Activated naive CD4-positive, alpha-beta T cell treated with anti-CD3 and anti-CD28 coated beads, Interleukin-2, amount 50 U/mL, for 24 hours (primary cell): Measurements from ENCODE around the gene L3MBTL4.
"Not testable (repeated sequence)": the region's sequence is repeated elsewhere in the genome, so short reads cannot be mapped to it uniquely, and the experiment has no call there.

Experiments
- H3K27ac Mint-ChIP-seq: one replicate; pipeline ENCODE4 v1.8.0; 2021; ENCODE audit warnings: mild to moderate bottlenecking, mixed read lengths
- H3K27me3 Mint-ChIP-seq: one replicate; pipeline ENCODE4 v1.8.0; 2021; ENCODE audit warnings: mixed read lengths
- H3K36me3 Mint-ChIP-seq: one replicate; pipeline ENCODE4 v1.8.0; 2021; ENCODE audit warnings: mixed read lengths
- H3K4me1 Mint-ChIP-seq: one replicate; pipeline ENCODE4 v1.8.0; 2021; ENCODE audit warnings: mixed read lengths
- H3K4me3 Mint-ChIP-seq: one replicate; pipeline ENCODE4 v1.8.0; 2021; ENCODE audit warnings: mild to moderate bottlenecking, mixed read lengths
- H3K9me3 Mint-ChIP-seq: one replicate; pipeline ENCODE4 v1.8.0; 2021; ENCODE audit warnings: mixed read lengths

The L3MBTL4 gene

GRCh38 chr18:6194640-6195039 is 220.1 kb downstream of the L3MBTL4 start:
- no peaks in the 10 kb centered on the region for H3K36me3 Mint-ChIP-seq
- no peak overlapping the region for H3K4me3 Mint-ChIP-seq
- peaks cover 4% of the 10 kb centered on the region for H3K9me3 Mint-ChIP-seq
- H3K4me1 Mint-ChIP-seq, result no peaks in the 10 kb centered on the region
- H3K27me3 Mint-ChIP-seq, result no peaks in the 10 kb centered on the region
- H3K27ac Mint-ChIP-seq, result no peak overlapping the region

- not testable (repeated sequence) for H3K4me3 Mint-ChIP-seq, H3K36me3 Mint-ChIP-seq, H3K27me3 Mint-ChIP-seq, H3K4me1 Mint-ChIP-seq, H3K27ac Mint-ChIP-seq
- H3K9me3 Mint-ChIP-seq, result peaks cover 11% of the 10 kb centered on the region
Observed at GRCh38 chr18:6185782-6186181, 228.9 kb downstream of the L3MBTL4 start.

DNA sequence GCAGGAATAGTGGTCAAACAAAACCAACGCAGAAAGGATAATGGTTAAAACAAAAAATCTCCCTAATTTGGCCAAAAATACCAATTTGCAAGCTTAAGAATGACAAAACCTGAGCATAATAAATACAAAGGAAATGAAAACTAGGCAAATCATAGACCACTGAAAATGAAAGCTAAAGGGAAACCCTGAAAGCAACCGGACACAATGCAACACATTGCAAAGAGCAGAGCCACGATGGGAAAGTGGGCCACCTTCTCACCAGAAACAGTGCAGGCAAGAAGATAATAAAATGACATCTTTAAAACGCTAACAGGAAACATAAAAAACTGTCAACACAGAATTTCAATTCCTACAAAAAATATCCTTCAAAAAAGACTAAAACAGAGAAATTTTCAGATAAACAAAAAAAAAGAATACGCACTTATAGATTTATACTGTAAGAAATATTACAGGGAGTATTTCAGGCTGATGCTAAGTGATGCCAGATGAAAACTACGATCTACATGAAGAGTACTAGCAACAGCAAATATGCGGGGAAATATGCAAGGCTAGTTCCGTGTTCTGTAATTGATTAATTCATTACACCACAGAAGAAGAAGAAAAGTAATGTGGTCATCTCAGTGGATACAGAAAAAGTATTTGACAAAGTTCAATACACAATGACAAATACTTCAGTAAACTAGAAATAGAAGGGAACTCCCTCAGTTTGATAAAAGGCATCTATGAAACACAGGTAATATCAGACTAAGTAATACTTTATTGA is 239.5 kb downstream of the L3MBTL4 start:
- Mint-ChIP-seq H3K27ac (no peak overlapping the region), H3K9me3 (no peaks in the 10 kb centered on the region), H3K27me3 (no peaks in the 10 kb centered on the region), H3K4me3 (no peak overlapping the region), H3K36me3 (no peaks in the 10 kb centered on the region), H3K4me1 (no peaks in the 10 kb centered on the region)

DNA sequence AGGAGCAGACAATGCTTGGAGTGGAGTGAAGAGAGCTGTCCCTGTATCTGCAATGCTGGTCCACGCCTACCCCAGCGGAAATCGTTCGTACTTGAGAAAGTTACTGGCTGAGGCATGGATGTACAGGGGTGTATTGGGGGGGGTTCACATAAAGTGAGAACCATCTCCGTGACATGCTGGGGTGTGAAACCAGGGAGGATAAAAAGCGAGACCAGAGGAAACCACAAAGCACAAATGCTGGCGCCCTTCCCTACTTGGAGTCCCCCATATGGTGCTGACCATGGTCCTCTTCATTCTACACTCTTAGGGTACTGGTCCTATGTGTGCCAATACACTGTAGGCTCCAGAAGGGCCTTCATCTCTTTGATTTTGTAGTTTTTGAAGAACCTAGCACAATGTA is 244.1 kb downstream of the L3MBTL4 start:
- H3K27ac Mint-ChIP-seq, result no peak overlapping the region

GRCh38 chr18:6161549-6161948 is 253.2 kb downstream of the L3MBTL4 start:
- no peak overlapping the region for H3K4me3 Mint-ChIP-seq
- H3K9me3 Mint-ChIP-seq, result peaks cover 9% of the 10 kb centered on the region
- H3K36me3 Mint-ChIP-seq, result peaks cover 2% of the 10 kb centered on the region

More for the DNA sequence above, 244.1 kb downstream of the L3MBTL4 start:
- Mint-ChIP-seq H3K4me3 (no peak overlapping the region), H3K36me3 (no peaks in the 10 kb centered on the region), H3K27me3 (no peaks in the 10 kb centered on the region), H3K9me3 (no peaks in the 10 kb centered on the region), H3K4me1 (no peaks in the 10 kb centered on the region)

DNA sequence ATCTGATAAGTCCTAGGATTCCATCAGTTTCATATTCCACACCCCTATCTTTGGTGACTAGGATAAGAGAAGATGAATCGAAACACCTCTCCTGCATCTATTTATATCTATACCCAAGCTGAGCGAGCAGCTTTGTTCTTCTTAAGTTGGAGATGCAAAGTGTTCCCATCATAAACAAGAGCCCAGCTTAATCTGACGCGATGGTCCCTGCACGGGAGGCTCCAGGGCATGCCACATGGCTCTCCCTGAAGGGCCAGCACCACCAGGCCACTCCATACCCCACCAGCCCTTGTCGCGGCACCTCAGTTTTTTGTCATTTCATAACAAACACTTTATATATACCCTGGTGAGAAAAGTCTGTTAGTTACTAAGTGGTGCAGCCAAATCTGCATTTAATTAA is 255.3 kb downstream of the L3MBTL4 start:
- Mint-ChIP-seq H3K4me3 (no peak overlapping the region), H3K9me3 (peaks cover 9% of the 10 kb centered on the region), H3K4me1 (no peaks in the 10 kb centered on the region), H3K27me3 (no peaks in the 10 kb centered on the region), H3K36me3 (peaks cover 2% of the 10 kb centered on the region), H3K27ac (no peak overlapping the region)

More at GRCh38 chr18:6161549-6161948, 253.2 kb downstream of the L3MBTL4 start:
- Mint-ChIP-seq H3K27me3 (no peaks in the 10 kb centered on the region), H3K27ac (no peak overlapping the region), H3K4me1 (no peaks in the 10 kb centered on the region)

DNA sequence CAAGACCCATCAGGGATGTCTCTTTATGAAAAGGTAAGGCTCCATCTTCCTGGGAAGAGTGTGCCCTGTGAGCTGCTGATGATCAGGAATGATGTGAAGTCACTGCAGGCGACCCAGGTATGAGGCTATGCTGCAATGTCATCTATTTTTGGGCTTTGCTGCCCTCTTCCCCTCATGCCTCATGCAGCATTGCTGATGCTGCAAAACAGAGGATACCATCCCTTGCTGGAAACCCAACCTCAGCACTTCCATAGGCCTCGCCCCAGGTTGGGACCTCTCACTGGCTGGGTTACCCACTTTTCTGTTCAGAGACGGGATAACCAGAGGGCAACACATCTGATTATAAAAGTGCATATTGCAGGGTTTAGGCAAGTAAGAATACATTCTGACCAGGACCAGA is 255.8 kb downstream of the L3MBTL4 start:
- peaks cover 2% of the 10 kb centered on the region for H3K36me3 Mint-ChIP-seq
- H3K4me3 Mint-ChIP-seq, result no peak overlapping the region
- peaks cover 9% of the 10 kb centered on the region for H3K9me3 Mint-ChIP-seq

GRCh38 chr18:6156446-6156845 is 258.3 kb downstream of the L3MBTL4 start:
- Mint-ChIP-seq H3K4me1 (no peaks in the 10 kb centered on the region), H3K27me3 (no peaks in the 10 kb centered on the region), H3K27ac (no peak overlapping the region), H3K9me3 (peaks cover 10% of the 10 kb centered on the region), H3K36me3 (no peaks in the 10 kb centered on the region), H3K4me3 (no peak overlapping the region)

More for the DNA sequence above, 255.8 kb downstream of the L3MBTL4 start:
- Mint-ChIP-seq H3K27ac (no peak overlapping the region), H3K27me3 (no peaks in the 10 kb centered on the region), H3K4me1 (no peaks in the 10 kb centered on the region)

- Mint-ChIP-seq H3K36me3 (no peaks in the 10 kb centered on the region), H3K27me3 (no peaks in the 10 kb centered on the region), H3K4me3 (no peak overlapping the region), H3K9me3 (peaks cover 10% of the 10 kb centered on the region), H3K4me1 (no peaks in the 10 kb centered on the region), H3K27ac (no peak overlapping the region)
Observed at GRCh38 chr18:6155707-6156106, 259.0 kb downstream of the L3MBTL4 start.

GRCh38 chr18:6150430-6150829 is 264.3 kb downstream of the L3MBTL4 start:
- Mint-ChIP-seq H3K27ac (no peak overlapping the region), H3K27me3 (no peaks in the 10 kb centered on the region), H3K36me3 (no peaks in the 10 kb centered on the region), H3K4me1 (no peaks in the 10 kb centered on the region), H3K4me3 (no peak overlapping the region), H3K9me3 (peaks cover 10% of the 10 kb centered on the region)

- Mint-ChIP-seq H3K27me3 (no peaks in the 10 kb centered on the region), H3K9me3 (no peaks in the 10 kb centered on the region), H3K36me3 (no peaks in the 10 kb centered on the region), H3K4me1 (no peaks in the 10 kb centered on the region), H3K4me3 (no peak overlapping the region), H3K27ac (no peak overlapping the region)
Observed at GRCh38 chr18:6146307-6146661, 268.4 kb downstream of the L3MBTL4 start.

DNA sequence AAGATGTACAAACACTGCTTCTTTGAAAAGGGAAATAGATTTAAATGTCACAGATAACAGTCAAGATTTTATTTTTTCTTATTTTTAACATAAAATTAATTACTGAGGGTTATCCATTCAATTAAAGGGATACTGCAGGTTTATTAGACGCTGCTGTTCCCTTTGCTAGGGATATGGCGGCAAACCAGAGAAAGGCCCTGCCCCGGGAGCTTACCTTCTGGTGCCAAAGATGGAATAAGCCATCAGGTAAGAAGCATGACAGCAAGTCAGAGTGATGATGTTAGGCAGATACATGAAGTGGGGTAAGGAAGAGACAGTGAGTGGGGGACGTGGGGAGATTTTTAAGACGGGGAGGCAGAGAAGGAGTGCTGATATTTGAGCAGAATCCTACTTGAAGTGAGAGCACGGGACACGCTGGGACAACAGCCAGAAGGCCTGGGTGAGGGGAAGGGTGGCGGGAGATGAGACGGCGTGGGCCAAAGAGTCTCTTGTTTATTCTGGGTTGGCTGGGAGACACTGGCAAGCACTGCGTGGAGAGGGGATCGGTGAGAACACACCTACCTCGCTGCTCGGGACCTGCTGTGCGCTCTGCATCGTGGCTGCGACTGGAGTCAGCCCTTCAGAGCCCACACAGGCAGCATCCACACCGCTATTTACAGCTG is 268.9 kb downstream of the L3MBTL4 start:
- Mint-ChIP-seq H3K4me1 (no peaks in the 10 kb centered on the region), H3K9me3 (no peaks in the 10 kb centered on the region), H3K27ac (no peak overlapping the region), H3K4me3 (no peak overlapping the region), H3K36me3 (no peaks in the 10 kb centered on the region), H3K27me3 (no peaks in the 10 kb centered on the region)

DNA sequence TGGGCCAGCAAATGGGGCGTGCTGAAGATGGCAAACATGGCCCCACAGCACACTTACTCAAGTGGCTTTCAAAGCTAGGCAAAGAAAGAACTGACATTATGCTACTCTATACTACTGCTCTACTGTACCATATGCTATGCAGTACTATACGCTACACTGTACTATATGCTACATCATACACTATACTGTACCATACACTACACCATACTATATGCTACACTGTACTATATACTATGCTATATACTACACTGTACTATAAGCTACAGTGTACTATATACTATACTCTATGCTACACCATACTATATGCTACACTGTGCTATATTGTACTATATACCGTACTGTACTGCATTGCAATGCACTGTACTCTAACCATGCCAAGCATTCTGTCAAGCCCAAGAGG is 275.7 kb downstream of the L3MBTL4 start:
- Mint-ChIP-seq H3K36me3 (no peaks in the 10 kb centered on the region), H3K4me3 (no peak overlapping the region), H3K4me1 (peaks cover 3% of the 10 kb centered on the region), H3K9me3 (no peaks in the 10 kb centered on the region), H3K27me3 (no peaks in the 10 kb centered on the region), H3K27ac (no peak overlapping the region)

DNA sequence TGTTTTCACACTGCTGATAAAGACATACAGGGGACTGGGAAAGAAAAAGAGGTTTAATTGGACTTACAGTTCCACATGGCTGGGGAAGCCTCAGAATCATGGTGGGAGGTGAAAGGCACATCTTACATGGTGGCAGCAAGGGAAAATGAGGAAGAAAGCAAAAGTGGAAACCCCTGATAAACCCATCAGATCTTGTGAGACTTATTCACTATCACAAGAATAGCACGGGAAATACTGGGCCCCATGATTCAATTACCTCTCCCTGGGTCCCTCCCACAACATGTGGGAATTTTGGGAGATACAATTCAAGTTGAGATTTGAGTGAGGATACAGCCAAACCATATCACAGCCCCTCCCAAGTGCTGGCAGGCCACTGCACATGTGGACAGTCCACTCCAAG is 278.8 kb downstream of the L3MBTL4 start:
- H3K27me3 Mint-ChIP-seq, H3K36me3 Mint-ChIP-seq, H3K4me1 Mint-ChIP-seq, H3K27ac Mint-ChIP-seq, H3K4me3 Mint-ChIP-seq, H3K9me3 Mint-ChIP-seq: not testable (repeated sequence)

DNA sequence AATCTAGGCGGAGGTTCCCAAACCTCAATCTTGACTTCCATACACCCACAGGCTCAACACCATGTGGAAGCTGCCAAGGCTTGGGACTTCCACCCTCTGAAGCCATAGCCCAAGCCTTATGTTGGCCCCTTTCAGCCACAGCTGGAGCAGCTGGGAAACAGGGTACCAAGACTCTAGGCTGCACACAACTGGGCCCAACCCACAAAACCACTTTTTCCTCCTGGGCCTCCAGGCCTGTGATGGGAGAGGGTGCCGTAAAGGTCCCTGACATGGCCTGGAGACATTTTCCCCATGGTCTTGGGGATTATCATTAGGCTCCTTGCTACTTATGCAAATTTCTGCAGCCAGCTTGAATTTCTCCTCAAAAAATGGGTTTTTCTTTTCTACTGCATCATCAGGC is 279.7 kb downstream of the L3MBTL4 start:
- H3K9me3 Mint-ChIP-seq, H3K36me3 Mint-ChIP-seq, H3K4me1 Mint-ChIP-seq, H3K4me3 Mint-ChIP-seq, H3K27ac Mint-ChIP-seq, H3K27me3 Mint-ChIP-seq: not testable (repeated sequence)

GRCh38 chr18:6132751-6133368 is 281.9 kb downstream of the L3MBTL4 start:
- Mint-ChIP-seq H3K9me3 (no peaks in the 10 kb centered on the region), H3K36me3 (no peaks in the 10 kb centered on the region), H3K4me3 (no peak overlapping the region), H3K27me3 (peaks cover 3% of the 10 kb centered on the region), H3K27ac (no peak overlapping the region), H3K4me1 (peaks cover 3% of the 10 kb centered on the region)
